GM23338 (cell line): ENCODE measurements around the gene ADAMTSL2. TPM values are rescaled to one million over a fixed set of nuclear protein-coding genes. Genes with fewer than 3 reads are reported as not detected.

Source experiments
- ATAC-seq: fragments of 200-7000 bp; cut with Tn5 transposase; 3 replicates; pipeline ENCODE4 v1.9.1; 2020
- DNase-seq: peaks from one replicate; pipeline ENCODE4 v3.0.0-alpha.2; 2015; ENCODE audit warnings: low spot score
- H2AFZ ChIP-seq: fragments of 200-600 bp; sonication (generic); 2 replicates; pipeline ENCODE4 v1.8.0; 2016; ENCODE audit warnings: antibody characterized with exemption, mild to moderate bottlenecking, moderate library complexity
- H3F3A ChIP-seq: fragments of 200-600 bp; sonication (generic); replicated peaks from 2 replicates; pipeline ENCODE4 v1.8.0; 2017; ENCODE audit warnings: antibody characterized with exemption, mixed run types, low read depth
- H3K27ac ChIP-seq: fragments of 200-600 bp; sonication (generic); 2 replicates; pipeline ENCODE4 v1.6.1; 2016; ENCODE audit warnings: low read depth
- H3K27me3 ChIP-seq: fragments of 200-600 bp; sonication (generic); 2 replicates; pipeline ENCODE4 v1.8.0; 2016; ENCODE audit warnings: mild to moderate bottlenecking, mixed run types, moderate library complexity; ENCODE audit not compliant: insufficient read depth
- H3K36me3 ChIP-seq: fragments of 200-600 bp; sonication (generic); 2 replicates; pipeline ENCODE4 v1.8.0; 2016; ENCODE audit warnings: mild to moderate bottlenecking; ENCODE audit not compliant: insufficient read depth
- H3K4me1 ChIP-seq: fragments of 200-600 bp; sonication (generic); 2 replicates; pipeline ENCODE4 v1.8.0; 2016; ENCODE audit warnings: mild to moderate bottlenecking, moderate library complexity; ENCODE audit not compliant: insufficient read depth
- H3K4me2 ChIP-seq: fragments of 200-600 bp; sonication (generic); 2 replicates; pipeline ENCODE4 v1.7.1; 2017; ENCODE audit warnings: mixed run types
- H3K4me3 ChIP-seq: fragments of 200-600 bp; sonication (generic); 2 replicates; pipeline ENCODE4 v1.6.1; 2016; ENCODE audit warnings: mixed run types
- H3K79me2 ChIP-seq: fragments of 200-600 bp; sonication (generic); replicated peaks from 2 replicates; pipeline ENCODE4 v1.8.0; 2017; ENCODE audit warnings: mild to moderate bottlenecking; ENCODE audit not compliant: insufficient read depth
- H3K9me2 ChIP-seq: fragments of 200-600 bp; sonication (generic); 2 replicates; pipeline ENCODE4 v1.8.0; 2017; ENCODE audit not compliant: insufficient read depth
- H4K20me1 ChIP-seq: fragments of 200-600 bp; sonication (generic); replicated peaks from 2 replicates; pipeline ENCODE4 v1.8.0; 2017; ENCODE audit warnings: mild to moderate bottlenecking; ENCODE audit not compliant: insufficient read depth
- H3K27ac Mint-ChIP-seq: 2 replicates; pipeline ENCODE4 v1.8.0; 2020; ENCODE audit warnings: inconsistent platforms, mild to moderate bottlenecking, moderate library complexity, mixed read lengths
- H3K27me3 Mint-ChIP-seq: 3 replicates; pipeline ENCODE4 v1.8.0; 2022; ENCODE audit warnings: low read depth, mild to moderate bottlenecking, moderate library complexity, mixed read lengths, inconsistent platforms; ENCODE audit not compliant: insufficient read depth, poor library complexity
- H3K36me3 Mint-ChIP-seq: 3 replicates; pipeline ENCODE4 v1.8.0; 2021; ENCODE audit warnings: low read depth, mild to moderate bottlenecking, inconsistent platforms, moderate library complexity, mixed read lengths
- H3K4me1 Mint-ChIP-seq: 3 replicates; pipeline ENCODE4 v1.8.0; 2020; ENCODE audit warnings: mild to moderate bottlenecking, inconsistent platforms, mixed read lengths
- H3K4me3 Mint-ChIP-seq: 3 replicates; pipeline ENCODE4 v1.8.0; 2021; ENCODE audit warnings: moderate library complexity, mild to moderate bottlenecking, inconsistent platforms, mixed read lengths
- H3K9me3 Mint-ChIP-seq: 3 replicates; pipeline ENCODE4 v1.8.0; 2020; ENCODE audit warnings: moderate library complexity, mild to moderate bottlenecking, inconsistent platforms, mixed read lengths
- CREB1 ChIP-seq: fragments of 250-450 bp; sonication (Bioruptor Pico); IDR thresholded peaks from 2 replicates; pipeline ENCODE4 v1.5.0; 2020; ENCODE audit warnings: low read depth, mild to moderate bottlenecking, moderate library complexity
- EZH2 ChIP-seq: fragments of 200-600 bp; sonication (generic); IDR thresholded peaks from one replicate; pipeline ENCODE4 v1.8.0; 2017; ENCODE audit warnings: antibody characterized with exemption, mild to moderate bottlenecking, low read depth; ENCODE audit not compliant: unreplicated experiment
- EZH2phosphoT487 ChIP-seq: fragments of 200-600 bp; sonication (generic); IDR thresholded peaks from one replicate; pipeline ENCODE4 v1.8.1; 2018; ENCODE audit warnings: antibody characterized with exemption; ENCODE audit not compliant: unreplicated experiment
- JUNB ChIP-seq: IDR thresholded peaks from one replicate; pipeline ENCODE4 v1.6.1; 2016; ENCODE audit warnings: antibody characterized with exemption; ENCODE audit not compliant: unreplicated experiment
- NANOG ChIP-seq: IDR thresholded peaks from 2 replicates; pipeline ENCODE4 v1.6.1; 2016; ENCODE audit warnings: antibody characterized with exemption, borderline replicate concordance
- POLR2AphosphoS5 ChIP-seq: IDR thresholded peaks from 2 replicates; pipeline ENCODE4 v1.6.1; 2016; ENCODE audit warnings: antibody characterized with exemption, low read depth
- STAT1 ChIP-seq: IDR thresholded peaks from one replicate; pipeline ENCODE4 v1.6.1; 2016; ENCODE audit warnings: antibody characterized with exemption; ENCODE audit not compliant: unreplicated experiment
- ZNF114 ChIP-seq: fragments of 250-450 bp; sonication (Bioruptor Pico); IDR thresholded peaks from 2 replicates; pipeline ENCODE4 v1.5.0; 2020; ENCODE audit warnings: mild to moderate bottlenecking, moderate library complexity
- ZNF331 ChIP-seq: fragments of 250-450 bp; sonication (Bioruptor Pico); IDR thresholded peaks from 2 replicates; pipeline ENCODE4 v1.5.0; 2020; ENCODE audit warnings: low read depth, mild to moderate bottlenecking, moderate library complexity
- polyA plus RNA-seq: library from polyadenylated mRNA; unstranded; fragments of >200 nt; fragmentation: Nextera tagmentation; extraction: Ambion mirVana; gene quantifications from 2 replicates; pipeline ENCODE4 v1.2.1, GENCODE V29; 2016
- total RNA-seq: library from RNA; depleted of rRNA; stranded (reverse); fragments of >200 nt; shearing (Covaris generic); gene quantifications from 2 replicates; pipeline ENCODE4 v1.2.3, GENCODE V29; 2014
- TF ChIP-seq, protein P1 (sequence below): IDR thresholded peaks from 2 replicates; pipeline ENCODE4 v1.6.1; 2016; ENCODE audit warnings: antibody characterized with exemption
- TF ChIP-seq, protein P2 (sequence below): IDR thresholded peaks from one replicate; pipeline ENCODE4 v1.6.1; 2018; ENCODE audit warnings: antibody characterized with exemption; ENCODE audit not compliant: unreplicated experiment
- TF ChIP-seq, protein P3 (sequence below), 2 experiments: fragments of 200-600 bp in 1 of 2; sonication (generic) in 1 of 2; conservative IDR thresholded peaks; 2 replicates each; pipeline versions ENCODE4 v1.5.1 to v1.6.1; 2016 to 2017; ENCODE audit warnings: antibody characterized with exemption in 2 of 2, low read depth in 2 of 2, mild to moderate bottlenecking in 2 of 2, moderate library complexity in 1 of 2

Gene ADAMTSL2
- total and polyA plus RNA-seq, 2 experiments from 2014 or later = 0.15 to 0.66 TPM

DNA sequence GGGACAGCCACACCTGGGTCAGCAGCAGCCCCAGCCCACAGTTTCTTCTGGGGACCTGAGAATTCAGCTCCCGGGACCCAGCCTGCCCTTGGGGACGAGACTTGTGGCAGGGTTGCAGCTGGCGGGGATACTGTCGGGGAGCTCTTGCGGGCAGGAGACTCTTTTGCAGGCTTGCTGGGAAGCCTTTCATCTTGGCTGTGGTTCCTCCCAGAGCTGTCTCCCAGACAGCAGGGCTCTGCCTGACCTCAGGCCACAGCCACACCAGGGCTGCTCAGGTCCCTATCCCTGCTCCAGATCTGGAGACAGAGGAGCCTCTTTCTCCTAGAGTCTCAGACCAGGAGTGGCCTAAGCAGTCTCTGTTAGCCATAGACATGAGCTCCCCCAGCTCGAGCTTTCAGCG, 5.0 kb upstream of the ADAMTSL2 start:
- Histone ChIP-seq H3F3A (0 out of 2 replicates have a peak, but pooled peaks cover 4% of the 10 kb centered on the region), H4K20me1 (no peaks in the 10 kb centered on the region), H3K79me2 (no peaks in the 10 kb centered on the region), H3K27me3 (peaks cover 9% of the 10 kb centered on the region; the same call in 1 of the 2 replicates), H3K4me2 (no peak overlapping the region), H3K9me2 (no peaks in the 10 kb centered on the region), H2AFZ (no peak overlapping the region), H3K27ac (no peak overlapping the region), H3K4me1 (peaks cover 40% of the 10 kb centered on the region), H3K36me3 (no peaks in the 10 kb centered on the region), H3K4me3 (no peak overlapping the region)
- Mint-ChIP-seq H3K27ac (no peak overlapping the region), H3K36me3 (no peaks in the 10 kb centered on the region), H3K27me3 (peaks cover 21% of the 10 kb centered on the region), H3K4me3 (no peak overlapping the region), H3K9me3 (no peaks in the 10 kb centered on the region), H3K4me1 (peaks cover 46% of the 10 kb centered on the region)
- TF ChIP-seq, protein P1, sequence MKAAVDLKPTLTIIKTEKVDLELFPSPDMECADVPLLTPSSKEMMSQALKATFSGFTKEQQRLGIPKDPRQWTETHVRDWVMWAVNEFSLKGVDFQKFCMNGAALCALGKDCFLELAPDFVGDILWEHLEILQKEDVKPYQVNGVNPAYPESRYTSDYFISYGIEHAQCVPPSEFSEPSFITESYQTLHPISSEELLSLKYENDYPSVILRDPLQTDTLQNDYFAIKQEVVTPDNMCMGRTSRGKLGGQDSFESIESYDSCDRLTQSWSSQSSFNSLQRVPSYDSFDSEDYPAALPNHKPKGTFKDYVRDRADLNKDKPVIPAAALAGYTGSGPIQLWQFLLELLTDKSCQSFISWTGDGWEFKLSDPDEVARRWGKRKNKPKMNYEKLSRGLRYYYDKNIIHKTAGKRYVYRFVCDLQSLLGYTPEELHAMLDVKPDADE = no peak
- no peak for TF ChIP-seq CREB1 (CRISPR knock-in tag)
- DNase-seq (no peak), ATAC-seq (no peak)

DNA sequence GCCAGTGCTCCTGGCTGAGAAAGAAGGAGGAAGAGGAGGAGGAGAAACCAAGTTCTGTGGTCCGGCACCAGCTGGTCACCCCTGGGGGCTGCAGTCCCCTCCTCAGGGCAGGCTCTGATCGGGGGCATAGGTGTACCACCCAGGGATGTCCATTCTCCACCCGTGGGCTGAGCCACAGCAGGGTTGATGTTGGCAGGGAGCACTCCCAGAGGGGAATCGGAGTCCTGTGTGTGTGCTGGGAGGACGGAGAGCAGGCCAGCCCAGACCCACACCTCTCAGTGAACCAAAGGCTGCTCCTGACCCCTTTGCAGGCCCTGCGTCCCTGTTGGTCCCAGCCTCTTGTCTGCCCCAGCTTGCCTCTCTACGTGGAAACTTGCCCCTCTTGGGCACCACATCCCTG, 4.6 kb upstream of the ADAMTSL2 start:
- H3K4me3 Mint-ChIP-seq = no peak overlapping the region
- Histone ChIP-seq H3K27me3 (peaks cover 9% of the 10 kb centered on the region; the same call in 1 of the 2 replicates), H4K20me1 (no peaks in the 10 kb centered on the region), H3K9me2 (no peaks in the 10 kb centered on the region), H3K36me3 (no peaks in the 10 kb centered on the region), H3K4me1 (peaks cover 40% of the 10 kb centered on the region), H3K27ac (no peak overlapping the region), H2AFZ (no peak overlapping the region), H3F3A (0 out of 2 replicates have a peak, but pooled peaks cover 4% of the 10 kb centered on the region), H3K4me3 (no peak overlapping the region), H3K79me2 (no peaks in the 10 kb centered on the region), H3K4me2 (no peak overlapping the region)
- no peak overlapping the region for H3K27ac Mint-ChIP-seq
- ATAC-seq (no peak), DNase-seq (no peak)
- H3K9me3 Mint-ChIP-seq = no peaks in the 10 kb centered on the region
- peaks cover 22% of the 10 kb centered on the region for H3K27me3 Mint-ChIP-seq
- no peaks in the 10 kb centered on the region for H3K36me3 Mint-ChIP-seq
- H3K4me1 Mint-ChIP-seq = peaks cover 46% of the 10 kb centered on the region
- TF ChIP-seq JUNB (no peak), CREB1 (CRISPR knock-in tag) (no peak), POLR2AphosphoS5 (no peak), EZH2 (no peak), NANOG (no peak), EZH2phosphoT487 (no peak), ZNF114 (CRISPR knock-in tag) (no peak), ZNF331 (no peak), STAT1 (no peak)
- TF ChIP-seq, protein P1 = no peak
- TF ChIP-seq, protein P2, sequence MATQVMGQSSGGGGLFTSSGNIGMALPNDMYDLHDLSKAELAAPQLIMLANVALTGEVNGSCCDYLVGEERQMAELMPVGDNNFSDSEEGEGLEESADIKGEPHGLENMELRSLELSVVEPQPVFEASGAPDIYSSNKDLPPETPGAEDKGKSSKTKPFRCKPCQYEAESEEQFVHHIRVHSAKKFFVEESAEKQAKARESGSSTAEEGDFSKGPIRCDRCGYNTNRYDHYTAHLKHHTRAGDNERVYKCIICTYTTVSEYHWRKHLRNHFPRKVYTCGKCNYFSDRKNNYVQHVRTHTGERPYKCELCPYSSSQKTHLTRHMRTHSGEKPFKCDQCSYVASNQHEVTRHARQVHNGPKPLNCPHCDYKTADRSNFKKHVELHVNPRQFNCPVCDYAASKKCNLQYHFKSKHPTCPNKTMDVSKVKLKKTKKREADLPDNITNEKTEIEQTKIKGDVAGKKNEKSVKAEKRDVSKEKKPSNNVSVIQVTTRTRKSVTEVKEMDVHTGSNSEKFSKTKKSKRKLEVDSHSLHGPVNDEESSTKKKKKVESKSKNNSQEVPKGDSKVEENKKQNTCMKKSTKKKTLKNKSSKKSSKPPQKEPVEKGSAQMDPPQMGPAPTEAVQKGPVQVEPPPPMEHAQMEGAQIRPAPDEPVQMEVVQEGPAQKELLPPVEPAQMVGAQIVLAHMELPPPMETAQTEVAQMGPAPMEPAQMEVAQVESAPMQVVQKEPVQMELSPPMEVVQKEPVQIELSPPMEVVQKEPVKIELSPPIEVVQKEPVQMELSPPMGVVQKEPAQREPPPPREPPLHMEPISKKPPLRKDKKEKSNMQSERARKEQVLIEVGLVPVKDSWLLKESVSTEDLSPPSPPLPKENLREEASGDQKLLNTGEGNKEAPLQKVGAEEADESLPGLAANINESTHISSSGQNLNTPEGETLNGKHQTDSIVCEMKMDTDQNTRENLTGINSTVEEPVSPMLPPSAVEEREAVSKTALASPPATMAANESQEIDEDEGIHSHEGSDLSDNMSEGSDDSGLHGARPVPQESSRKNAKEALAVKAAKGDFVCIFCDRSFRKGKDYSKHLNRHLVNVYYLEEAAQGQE = no peak
- TF ChIP-seq, protein P3, sequence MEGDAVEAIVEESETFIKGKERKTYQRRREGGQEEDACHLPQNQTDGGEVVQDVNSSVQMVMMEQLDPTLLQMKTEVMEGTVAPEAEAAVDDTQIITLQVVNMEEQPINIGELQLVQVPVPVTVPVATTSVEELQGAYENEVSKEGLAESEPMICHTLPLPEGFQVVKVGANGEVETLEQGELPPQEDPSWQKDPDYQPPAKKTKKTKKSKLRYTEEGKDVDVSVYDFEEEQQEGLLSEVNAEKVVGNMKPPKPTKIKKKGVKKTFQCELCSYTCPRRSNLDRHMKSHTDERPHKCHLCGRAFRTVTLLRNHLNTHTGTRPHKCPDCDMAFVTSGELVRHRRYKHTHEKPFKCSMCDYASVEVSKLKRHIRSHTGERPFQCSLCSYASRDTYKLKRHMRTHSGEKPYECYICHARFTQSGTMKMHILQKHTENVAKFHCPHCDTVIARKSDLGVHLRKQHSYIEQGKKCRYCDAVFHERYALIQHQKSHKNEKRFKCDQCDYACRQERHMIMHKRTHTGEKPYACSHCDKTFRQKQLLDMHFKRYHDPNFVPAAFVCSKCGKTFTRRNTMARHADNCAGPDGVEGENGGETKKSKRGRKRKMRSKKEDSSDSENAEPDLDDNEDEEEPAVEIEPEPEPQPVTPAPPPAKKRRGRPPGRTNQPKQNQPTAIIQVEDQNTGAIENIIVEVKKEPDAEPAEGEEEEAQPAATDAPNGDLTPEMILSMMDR (conservative IDR thresholded peaks at IDR 0.05; ENCODE audit: low read depth in 2 of 2) = no peak
